ENCODE data around the gene ATRIP. TPM values are rescaled to one million over a fixed set of nuclear protein-coding genes. Genes with fewer than 3 reads are reported as not detected.

Gene ATRIP
- polyA plus RNA-seq, 6 donors from 2014 or later = 7.4 to 11.9 (median 7.7) TPM

GRCh38 chr3:48503401-48504050 is 57.0 kb downstream of the ATRIP start:
- Mint-ChIP-seq H3K27me3 (no peaks in the 10 kb centered on the region), H3K27ac (peak overlapping the region; percentile 39 to 93 (median 79)), H3K4me3 (peak overlapping the region; percentile 75 to 92 (median 87)), H3K4me1 (peaks cover 23 to 63% (median 47%) of the 10 kb centered on the region in 3 donors), H3K9me3 (no peaks in the 10 kb centered on the region), H3K36me3 (no peaks in the 10 kb centered on the region)
- no peak for ATAC-seq (ENCODE audit: low read depth in 2 of 2)
- DNase-seq = no peak

- Mint-ChIP-seq H3K4me1 (peaks cover 23 to 63% (median 47%) of the 10 kb centered on the region in 3 donors), H3K4me3 (peak within 1 kb of the TSS; percentile 79 to 92 (median 87))
Observed at GRCh38 chr3:48504051-48504946, 57.8 kb downstream of the ATRIP start, which contains the start of gene SHISA5. Gene SHISA5, minus strand, starts transcription at chr3:48504174. Its CDS starts 80 bp downstream, at chr3:48504094.

GRCh38 chr3:48505146-48505545 is 58.6 kb downstream of the ATRIP start:
- Mint-ChIP-seq H3K27me3 (no peaks in the 10 kb centered on the region), H3K4me1 (peaks cover 23 to 62% (median 47%) of the 10 kb centered on the region in 3 donors), H3K36me3 (no peaks in the 10 kb centered on the region), H3K4me3 (peak overlapping the region; percentile 76 to 89 (median 87)), H3K27ac (peak overlapping the region in 2 of 6 donors; percentile 61 to 65), H3K9me3 (no peaks in the 10 kb centered on the region)
- DNase-seq (no peak), ATAC-seq (ENCODE audit: low read depth in 2 of 2) (no peak)

More at GRCh38 chr3:48504051-48504946, 57.8 kb downstream of the ATRIP start, which contains the start of gene SHISA5:
- H3K36me3 Mint-ChIP-seq = no peaks in the 10 kb centered on the region
- peak within 1 kb of the TSS; percentile 39 to 93 (median 79) for H3K27ac Mint-ChIP-seq
- H3K9me3 Mint-ChIP-seq = no peaks in the 10 kb centered on the region
- no peaks in the 10 kb centered on the region for H3K27me3 Mint-ChIP-seq
- peak; percentile 67 to 73 for ATAC-seq (ENCODE audit: low read depth in 2 of 2)
- DNase-seq = peak; percentile 54

- peaks cover 3 to 4% (median 4%) of the 10 kb centered on the region in 3 donors for H3K27me3 Mint-ChIP-seq
- H3K4me1 Mint-ChIP-seq = peaks cover 23 to 53% (median 45%) of the 10 kb centered on the region in 3 donors
- ATAC-seq (ENCODE audit: low read depth in 2 of 2) = no peak
Observed at GRCh38 chr3:48505968-48506504, 59.5 kb downstream of the ATRIP start.

GRCh38 chr3:48507256-48508061 is 60.9 kb downstream of the ATRIP start:
- Mint-ChIP-seq H3K4me1 (peaks cover 14 to 40% (median 34%) of the 10 kb centered on the region in 3 donors), H3K36me3 (no peaks in the 10 kb centered on the region), H3K4me3 (peak overlapping the region in 1 of 8 donors; percentile 81), H3K9me3 (no peaks in the 10 kb centered on the region), H3K27ac (peak overlapping the region in 3 of 6 donors; percentile 47 to 87 (median 82)), H3K27me3 (peaks cover 7 to 11% (median 9%) of the 10 kb centered on the region in 3 donors)
- DNase-seq (peak; percentile 77), ATAC-seq (ENCODE audit: low read depth in 2 of 2) (peak; percentile 88 to 89)

More at GRCh38 chr3:48505968-48506504, 59.5 kb downstream of the ATRIP start:
- no peaks in the 10 kb centered on the region for H3K9me3 Mint-ChIP-seq
- H3K36me3 Mint-ChIP-seq = no peaks in the 10 kb centered on the region
- H3K4me3 Mint-ChIP-seq = peak overlapping the region in 4 of 8 donors; percentile 39 to 78 (median 56)
- peak overlapping the region in 2 of 6 donors; percentile 22 to 46 for H3K27ac Mint-ChIP-seq
- DNase-seq = no peak

- H3K4me3 Mint-ChIP-seq = no peak overlapping the region
- no peak for ATAC-seq (ENCODE audit: low read depth in 2 of 2)
- peaks cover 6 to 20% (median 15%) of the 10 kb centered on the region in 3 donors for H3K4me1 Mint-ChIP-seq
- no peak for DNase-seq
- no peaks in the 10 kb centered on the region for H3K36me3 Mint-ChIP-seq
- no peaks in the 10 kb centered on the region for H3K9me3 Mint-ChIP-seq
- peaks cover 7 to 11% (median 9%) of the 10 kb centered on the region in 3 donors for H3K27me3 Mint-ChIP-seq
- H3K27ac Mint-ChIP-seq = no peak overlapping the region
Observed at GRCh38 chr3:48511551-48511950, 65.0 kb downstream of the ATRIP start.

GRCh38 chr3:48514431-48515227 is 68.1 kb downstream of the ATRIP start:
- peaks cover 0 to 9% (median 7%) of the 10 kb centered on the region in 3 donors for H3K4me1 Mint-ChIP-seq
- H3K36me3 Mint-ChIP-seq = no peaks in the 10 kb centered on the region
- H3K27ac Mint-ChIP-seq = peak overlapping the region in 1 of 6 donors; percentile 76
- no peak for DNase-seq
- H3K9me3 Mint-ChIP-seq = no peaks in the 10 kb centered on the region
- no peak for ATAC-seq (ENCODE audit: low read depth in 2 of 2)
- H3K4me3 Mint-ChIP-seq = no peak overlapping the region
- H3K27me3 Mint-ChIP-seq = peaks cover 7 to 11% (median 9%) of the 10 kb centered on the region in 3 donors

Other genes with a start within 250 kb of the ATRIP start
- 1 to 10 TPM in 1 of 6 donors, not detected in 5; 5.1 TPM for gene CAMP, start 223.2 kb upstream of the ATRIP start, polyA plus RNA-seq (ENCODE audit: low read depth in 6 of 6)
- gene ZNF589, start 205.6 kb upstream of the ATRIP start, polyA plus RNA-seq (ENCODE audit: low read depth in 6 of 6) = 1 to 10 TPM in 5 of 6 donors, not detected in 1; 2.2 to 7.9 (median 3.2) TPM
- 10 to 100 TPM; 53.1 to 70.4 (median 67.3) TPM for gene NME6, start 145.4 kb upstream of the ATRIP start, polyA plus RNA-seq (ENCODE audit: low read depth in 6 of 6)
- not detected for gene SPINK8, start 113.1 kb upstream of the ATRIP start, polyA plus RNA-seq (ENCODE audit: low read depth in 6 of 6)
- gene FBXW12, start 74.5 kb upstream of the ATRIP start, polyA plus RNA-seq (ENCODE audit: low read depth in 6 of 6) = not detected
- gene PLXNB1, start 16.7 kb upstream of the ATRIP start, polyA plus RNA-seq (ENCODE audit: low read depth in 6 of 6) = under 1 TPM in 2 of 6 donors, not detected in 4; 0.03 to 0.37 TPM
- 10 to 100 TPM in 3 of 6 donors, 1 to 10 TPM in 3; 4.1 to 14.8 (median 9.5) TPM for gene CCDC51, start 6.6 kb upstream of the ATRIP start, polyA plus RNA-seq (ENCODE audit: low read depth in 6 of 6)
- 100 to 1,000 TPM; 433 to 593 (median 531) TPM for gene TMA7, start 6.5 kb upstream of the ATRIP start, polyA plus RNA-seq (ENCODE audit: low read depth in 6 of 6)
- 100 to 1,000 TPM; 393 to 571 (median 442) TPM for gene SHISA5, start 57.4 kb downstream of the ATRIP start, polyA plus RNA-seq (ENCODE audit: low read depth in 6 of 6)
- 1 to 10 TPM in 1 of 6 donors, under 1 TPM in 4, not detected in 1; 0.60 to 1.7 (median 0.73) TPM for gene PFKFB4, start 110.1 kb downstream of the ATRIP start, polyA plus RNA-seq (ENCODE audit: low read depth in 6 of 6)
- not detected for gene UCN2, start 117.0 kb downstream of the ATRIP start, polyA plus RNA-seq (ENCODE audit: low read depth in 6 of 6)
- not detected for gene COL7A1, start 148.6 kb downstream of the ATRIP start, polyA plus RNA-seq (ENCODE audit: low read depth in 6 of 6)
- 100 to 1,000 TPM; 152 to 385 (median 155) TPM for gene UQCRC1, start 162.9 kb downstream of the ATRIP start, polyA plus RNA-seq (ENCODE audit: low read depth in 6 of 6)
- not detected for gene TMEM89, start 175.0 kb downstream of the ATRIP start, polyA plus RNA-seq (ENCODE audit: low read depth in 6 of 6)
- 1 to 10 TPM in 2 of 6 donors, under 1 TPM in 3, not detected in 1; 0.25 to 1.7 (median 0.97) TPM for gene SLC26A6, start 188.7 kb downstream of the ATRIP start, polyA plus RNA-seq (ENCODE audit: low read depth in 6 of 6)
- under 1 TPM in 1 of 6 donors, not detected in 5; 0.28 TPM for gene CELSR3, start 216.1 kb downstream of the ATRIP start, polyA plus RNA-seq (ENCODE audit: low read depth in 6 of 6)
- 10 to 100 TPM in 1 of 6 donors, 1 to 10 TPM in 5; 3.3 to 11.2 (median 4.9) TPM for gene NCKIPSD, start 239.2 kb downstream of the ATRIP start, polyA plus RNA-seq (ENCODE audit: low read depth in 6 of 6)

Data from naive B cell (primary cell).